H1 (cell line): ENCODE data around the gene TP73. TPM values are rescaled to one million over a fixed set of nuclear protein-coding genes. Genes with fewer than 3 reads are reported as not detected.

ENCODE experiments used
- CTCF ChIA-PET: fragments of 300-600 bp; sonication (Branson Sonifier 250); formaldehyde crosslinking; loops from one replicate; lab custom pipeline; 2021; ENCODE audit not compliant: partially characterized antibody; lab: Charles Lee
- POLR2A ChIA-PET: fragments of 300-600 bp; sonication (Branson Sonifier 250); formaldehyde crosslinking; loops from one replicate; lab custom pipeline; 2021; ENCODE audit warnings: inconsistent platforms; ENCODE audit not compliant: partially characterized antibody; lab: Charles Lee
- DNase-seq, 2 experiments: peaks; one replicate each; pipeline versions ENCODE4 v3.0.0 to v3.0.0-alpha.2; 2010 to 2022; ENCODE audit warnings: low spot score in 2 of 2, low read depth in 1 of 2, mixed read lengths in 1 of 2
- FAIRE-seq: peaks from 2 replicates; lab custom pipeline; 2011; peaks lifted over from hg19 to GRCh38; lab: Jason Lieb, UNC
- H2AFZ ChIP-seq: 2 replicates; pipeline ENCODE4 v1.8.1; 2012; ENCODE audit warnings: low read length, inconsistent platforms
- H2AK5ac ChIP-seq: 2 replicates; pipeline ENCODE4 v1.6.1; 2013; ENCODE audit warnings: low read depth, low read length
- H2BK120ac ChIP-seq: replicated peaks from 2 replicates; pipeline ENCODE3; 2013; ENCODE audit warnings: low read depth, low read length, inconsistent platforms
- H2BK12ac ChIP-seq: 2 replicates; pipeline ENCODE4 v1.6.1; 2013; ENCODE audit warnings: low read depth, low read length
- H2BK15ac ChIP-seq: 2 replicates; pipeline ENCODE4 v1.6.1; 2013; ENCODE audit warnings: low read length
- H2BK20ac ChIP-seq: 2 replicates; pipeline ENCODE4 v1.6.1; 2013; ENCODE audit warnings: low read length
- H2BK5ac ChIP-seq: 2 replicates; pipeline ENCODE4 v1.6.1; 2013; ENCODE audit warnings: low read depth, low read length
- H3K14ac ChIP-seq: 2 replicates; pipeline ENCODE4 v1.6.1; 2013; ENCODE audit warnings: inconsistent platforms; ENCODE audit not compliant: insufficient read length
- H3K18ac ChIP-seq: 2 replicates; pipeline ENCODE4 v1.6.1; 2013; ENCODE audit warnings: low read length; ENCODE audit errors: extremely low read depth
- H3K23ac ChIP-seq: 2 replicates; pipeline ENCODE4 v1.6.1; 2013; ENCODE audit warnings: inconsistent platforms; ENCODE audit not compliant: insufficient read length
- H3K23me2 ChIP-seq: 2 replicates; pipeline ENCODE4 v1.6.1; 2013; ENCODE audit warnings: low read depth, low read length
- H3K27ac ChIP-seq: 2 replicates; pipeline ENCODE4 v1.6.1; 2011; ENCODE audit warnings: low read depth, low read length, inconsistent platforms
- H3K27me3 ChIP-seq, 4 experiments: replicated peaks in 1 of 4; 1 replicate in 1 of 4; 2 replicates in 3 of 4; pipeline versions ENCODE4 v1.6.1 to v1.8.1; 2011 to 2013; ENCODE audit warnings: low read length in 3 of 4, mild to moderate bottlenecking in 3 of 4, inconsistent platforms in 2 of 4, mixed read lengths in 2 of 4, moderate library complexity in 1 of 4; ENCODE audit not compliant: control insufficient read depth in 3 of 4, insufficient read depth in 3 of 4; ENCODE audit errors: extremely low read depth in 1 of 4
- H3K36me3 ChIP-seq, 4 experiments: 2 replicates each; pipeline versions ENCODE4 v1.6.1 to v1.8.1; 2011 to 2013; ENCODE audit warnings: mild to moderate bottlenecking in 4 of 4, low read length in 3 of 4, moderate library complexity in 2 of 4, control low read depth in 1 of 4, inconsistent platforms in 1 of 4; ENCODE audit not compliant: insufficient read depth in 4 of 4, control insufficient read depth in 2 of 4
- H3K4ac ChIP-seq: replicated peaks from 2 replicates; pipeline ENCODE3; 2013; ENCODE audit warnings: low read length, low read depth, mixed read lengths, inconsistent platforms; ENCODE audit not compliant: insufficient read length
- H3K4me1 ChIP-seq, 4 experiments: replicated peaks in 1 of 4; 1 replicate in 1 of 4; 2 replicates in 3 of 4; pipeline versions ENCODE4 v1.6.1 to v1.8.1; 2011 to 2013; ENCODE audit warnings: low read length in 3 of 4, inconsistent platforms in 2 of 4, mixed read lengths in 1 of 4; ENCODE audit not compliant: insufficient read depth in 4 of 4, control insufficient read depth in 3 of 4
- H3K4me2 ChIP-seq, 2 experiments: 2 replicates each; pipeline versions ENCODE4 v1.6.1 to v1.8.1; 2011 to 2013; ENCODE audit warnings: low read depth in 2 of 2, low read length in 2 of 2, control low read depth in 1 of 2, inconsistent platforms in 1 of 2, mild to moderate bottlenecking in 1 of 2; ENCODE audit not compliant: insufficient read depth in 1 of 2
- H3K4me3 ChIP-seq, 4 experiments: fragments of 200-600, 300-600 bp in 1 of 4; sonication (generic), shearing (Covaris generic), sonication (Bioruptor Twin) in 1 of 4; 2 replicates each; pipeline versions ENCODE4 v1.5.1 to v1.8.1; 2011 to 2016; ENCODE audit warnings: low read length in 4 of 4, low read depth in 3 of 4, control low read depth in 2 of 4, inconsistent platforms in 2 of 4, mild to moderate bottlenecking in 2 of 4, mixed read lengths in 1 of 4, moderate library complexity in 1 of 4; ENCODE audit not compliant: insufficient read depth in 2 of 4; ENCODE audit errors: extremely low read depth in 1 of 4
- H3K56ac ChIP-seq: replicated peaks from 2 replicates; pipeline ENCODE3; 2013; ENCODE audit warnings: low read depth, mild to moderate bottlenecking, mixed read lengths, low read length, inconsistent platforms; ENCODE audit not compliant: insufficient read length
- H3K79me1 ChIP-seq: 2 replicates; pipeline ENCODE4 v1.6.1; 2013; ENCODE audit warnings: low read depth, low read length, control low read depth
- H3K79me2 ChIP-seq, 2 experiments: 2 replicates each; pipeline versions ENCODE4 v1.6.1 to v1.8.1; 2012 to 2013; ENCODE audit warnings: low read length in 2 of 2, mild to moderate bottlenecking in 2 of 2, inconsistent platforms in 1 of 2; ENCODE audit not compliant: insufficient read depth in 2 of 2, control insufficient read depth in 1 of 2
- H3K9ac ChIP-seq, 4 experiments: replicated peaks in 1 of 4; 1 replicate in 1 of 4; 2 replicates in 3 of 4; pipeline versions ENCODE4 v1.6.1 to v1.8.1; 2011 to 2013; ENCODE audit warnings: low read depth in 3 of 4, low read length in 3 of 4, control low read depth in 2 of 4, mild to moderate bottlenecking in 2 of 4, moderate library complexity in 2 of 4, inconsistent platforms in 1 of 4; ENCODE audit errors: extremely low read depth in 1 of 4
- H3K9me3 ChIP-seq, 2 experiments: 2 replicates each; pipeline versions ENCODE4 v1.6.1 to v1.8.1; 2012 to 2013; ENCODE audit warnings: mild to moderate bottlenecking in 2 of 2, moderate library complexity in 2 of 2, control low read depth in 1 of 2, inconsistent platforms in 1 of 2, low read depth in 1 of 2, low read length in 1 of 2, mixed read lengths in 1 of 2; ENCODE audit not compliant: insufficient read depth in 2 of 2
- H4K20me1 ChIP-seq, 2 experiments: replicated peaks in 1 of 2; 2 replicates each; pipeline versions ENCODE3 to v1.8.1; 2011 to 2013; ENCODE audit warnings: inconsistent platforms in 2 of 2, low read length in 2 of 2, mild to moderate bottlenecking in 1 of 2; ENCODE audit not compliant: insufficient read depth in 2 of 2, control insufficient read depth in 1 of 2
- H4K5ac ChIP-seq: 2 replicates; pipeline ENCODE4 v1.6.1; 2013; ENCODE audit warnings: low read length, low read depth, mixed read lengths, inconsistent platforms; ENCODE audit not compliant: insufficient read length
- H4K8ac ChIP-seq: 2 replicates; pipeline ENCODE4 v1.8.0; 2013; ENCODE audit warnings: mild to moderate bottlenecking, moderate library complexity, low read length, inconsistent platforms; ENCODE audit not compliant: insufficient read depth; ENCODE audit errors: extremely low read depth
- H4K91ac ChIP-seq: replicated peaks from 2 replicates; pipeline ENCODE3; 2013; ENCODE audit warnings: low read length, mixed read lengths, inconsistent platforms; ENCODE audit not compliant: insufficient read length
- NANOG ChIP-seq: IDR thresholded peaks from 2 replicates; pipeline ENCODE4 v1.6.1; 2011; ENCODE audit warnings: low read length, low read depth, mild to moderate bottlenecking, inconsistent platforms; ENCODE audit not compliant: insufficient read depth, poor library complexity, severe bottlenecking
- SP2 ChIP-seq: IDR thresholded peaks from 2 replicates; pipeline ENCODE4 v1.6.1; 2012; ENCODE audit warnings: mild to moderate bottlenecking, low read length, inconsistent platforms
- WGBS, 2 experiments: shearing (Covaris generic) in 1 of 2; methylation state at CpG; one replicate each; pipeline versions ENCODE4 v1.1.6 to v1.1.7; 2013 to 2015; ENCODE audit warnings: low lambda C conversion rate in 2 of 2, mixed read lengths in 2 of 2, inconsistent platforms in 1 of 2, low coverage in 1 of 2, missing lambda C conversion rate in 1 of 2; ENCODE audit not compliant: insufficient replicate concordance in 2 of 2, insufficient coverage in 1 of 2, insufficient read length in 1 of 2; ENCODE audit errors: extremely low coverage in 1 of 2, missing lambda C conversion rate in 1 of 2; 5-methylcytosine and 5-hydroxymethylcytosine counted together
- polyA plus RNA-seq, 7 experiments: library from polyadenylated mRNA; depleted of rRNA in 3 of 7; stranded (reverse) in 5 of 7; unstranded in 2 of 7; fragments of >200 nt in 5 of 7; fragments of 200-250 nt in 2 of 7; gene quantifications; 1 replicate in 5 of 7; 2 replicates in 1 of 7; 4 replicates in 1 of 7; pipeline versions ENCODE4 v1.2.1 to v1.2.3, GENCODE V29; 2011 to 2013; ENCODE audit warnings: missing spikeins in 2 of 7, mixed read lengths in 2 of 7
- total RNA-seq: library from RNA; stranded (reverse); fragmentation: NEBNext Ultra II Directional; extraction: Animal tissue kit (Norgen Biotek cat#: 25700); gene quantifications from 2 replicates; pipeline ENCODE4 v1.2.1, GENCODE V29; 2021

The TP73 gene
- total and polyA plus RNA-seq, 2 of the 8 experiments (the other 6 are each of a cell fraction or from before 2014, with no cell fraction given), result 2.6 to 3.1 TPM

DNA sequence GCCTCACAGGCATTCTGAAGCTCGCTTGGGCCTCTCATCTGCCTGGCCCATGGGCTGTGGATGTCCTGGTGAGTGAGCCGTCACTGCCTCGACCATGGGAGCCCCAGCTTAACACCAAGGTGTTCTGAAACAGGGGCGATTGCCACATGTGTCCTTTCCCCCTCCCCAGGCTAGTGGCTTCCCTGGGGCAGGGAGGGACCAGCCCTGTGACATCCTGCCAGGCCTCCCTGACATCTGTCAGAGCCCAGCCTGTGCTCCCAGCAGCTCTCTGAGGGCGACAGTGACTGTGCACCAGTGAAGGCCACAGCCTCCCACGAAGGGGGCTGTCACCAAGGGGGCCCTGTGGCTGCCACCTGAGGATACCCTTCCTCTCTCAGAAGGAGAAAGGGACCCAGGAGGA is 64.0 kb downstream of the TP73 start:
- Histone ChIP-seq H4K8ac (no peak overlapping the region), H3K79me2 (no peaks in the 10 kb centered on the region), H2BK12ac (no peak overlapping the region), H4K91ac (no peak overlapping the region), H3K4me1 (peaks cover 0 to 18% (median 8%) of the 10 kb centered on the region in 4 experiments; a peak in 5 of 7 replicates), H3K56ac (no peak overlapping the region), H3K36me3 (no peaks in the 10 kb centered on the region), H3K9me3 (no peaks in the 10 kb centered on the region), H3K23me2 (no peaks in the 10 kb centered on the region; the same call in 1 of the 2 replicates), H3K4me3 (no peak overlapping the region), H3K27me3 (peaks cover 0 to 4% (median 0%) of the 10 kb centered on the region in 4 experiments; a peak in 3 of 7 replicates), H3K23ac (no peak overlapping the region), H2BK15ac (no peak overlapping the region), H3K4me2 (no peak overlapping the region), H4K5ac (no peak overlapping the region), H3K14ac (no peak overlapping the region), H2BK120ac (no peak overlapping the region), H3K9ac (no peak overlapping the region), H2AK5ac (no peak overlapping the region), H2AFZ (no peak overlapping the region), H2BK20ac (no peak overlapping the region), H3K27ac (no peak overlapping the region), H2BK5ac (no peak overlapping the region), H4K20me1 (peaks cover 0 to 1% of the 10 kb centered on the region in 2 experiments), H3K4ac (no peak overlapping the region), H3K18ac (no peak overlapping the region), H3K79me1 (no peaks in the 10 kb centered on the region)
- CTCF ChIA-PET, result interaction anchor here (1.6 to 7.7 kb wide), 4 partner anchors 7 to 21 kb away, joined by 4 to 49 read pairs (median 29); no protein-coding TSS in a partner anchor
- POLR2A ChIA-PET, result interaction anchor here (1.9 kb wide), 1 partner anchor 8 kb away, joined by 5 read pairs; no protein-coding TSS in a partner anchor
- TF ChIP-seq SP2 (no peak), NANOG (no peak)
- no peak for DNase-seq
- 80% methylated on average over 6 of the region's 6 CpGs; no CpG with 5 or more reads in 1 of the 2 experiments for WGBS, 2 experiments
- FAIRE-seq, result no peak
